IMR-90 (cell line): ENCODE data around the gene RNF123.
"Not testable (repeated sequence)": the region's sequence is repeated elsewhere in the genome, so short reads cannot be mapped to it uniquely, and the experiment has no call there.

Source experiments
- BHLHE40 ChIP-seq: fragments of 150-350 bp; IDR thresholded peaks from 2 replicates; pipeline ENCODE4 v1.6.1; 2016; ENCODE audit warnings: mild to moderate bottlenecking, low read depth, low read length
- CEBPB ChIP-seq: IDR thresholded peaks from 2 replicates; pipeline ENCODE4 v1.6.1; 2012; ENCODE audit warnings: low read depth, low read length, improper control_type of control experiment
- CHD1 ChIP-seq: IDR thresholded peaks from 2 replicates; pipeline ENCODE4 v1.6.1; 2012; ENCODE audit warnings: low read depth, low read length, improper control_type of control experiment
- FOS ChIP-seq: fragments of 150-350 bp; IDR thresholded peaks from 2 replicates; pipeline ENCODE4 v1.6.1; 2016; ENCODE audit warnings: low read depth, low read length
- MAZ ChIP-seq: IDR thresholded peaks from 2 replicates; pipeline ENCODE4 v1.6.1; 2012; ENCODE audit warnings: low read depth, mild to moderate bottlenecking, low read length, improper control_type of control experiment, moderate library complexity, borderline replicate concordance
- MXI1 ChIP-seq: IDR thresholded peaks from 2 replicates; pipeline ENCODE4 v1.6.1; 2012; ENCODE audit warnings: low read depth, mild to moderate bottlenecking, low read length, moderate library complexity, borderline replicate concordance
- POLR2A ChIP-seq: IDR thresholded peaks from 2 replicates; pipeline ENCODE4 v1.6.1; 2012; ENCODE audit warnings: mild to moderate bottlenecking, low read depth, low read length
- RAD21 ChIP-seq: IDR thresholded peaks from 2 replicates; pipeline ENCODE4 v1.6.1; 2012; ENCODE audit warnings: low read length, improper control_type of control experiment
- RCOR1 ChIP-seq: IDR thresholded peaks from 2 replicates; pipeline ENCODE4 v1.6.1; 2012; ENCODE audit warnings: mild to moderate bottlenecking, low read length, improper control_type of control experiment; ENCODE audit not compliant: insufficient replicate concordance
- RFX5 ChIP-seq: IDR thresholded peaks from 2 replicates; pipeline ENCODE4 v1.8.0; 2012; ENCODE audit warnings: low read depth, mild to moderate bottlenecking, low read length, moderate library complexity
- SMC3 ChIP-seq: fragments of 150-350 bp; IDR thresholded peaks from 2 replicates; pipeline ENCODE4 v1.6.1; 2016; ENCODE audit warnings: low read depth, mild to moderate bottlenecking, antibody characterized with exemption, low read length, moderate library complexity
- TF ChIP-seq, protein P1 (sequence below): conservative IDR thresholded peaks from 2 replicates; pipeline ENCODE4 v1.5.1; 2012; ENCODE audit warnings: mild to moderate bottlenecking, low read depth, low read length, improper control_type of control experiment

DNA sequence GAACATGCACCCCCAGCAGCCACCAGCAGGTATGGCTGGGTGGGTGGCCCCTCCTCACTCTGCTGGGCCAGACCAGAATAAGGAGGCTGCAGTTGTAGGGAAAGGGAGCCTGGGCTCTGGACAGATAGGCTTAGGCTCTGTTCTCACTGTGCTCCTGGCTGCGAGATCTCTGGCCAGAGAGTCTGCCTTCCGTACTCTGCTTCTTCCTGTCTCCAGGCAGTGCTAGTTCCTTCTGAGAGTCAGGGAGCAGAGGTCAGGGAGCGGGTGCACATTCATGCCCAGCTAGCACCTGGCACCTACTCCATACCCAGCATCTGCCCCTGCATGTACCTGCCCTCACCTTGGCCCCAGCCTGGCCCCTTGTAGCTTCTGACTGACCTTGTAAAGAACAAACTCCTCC lies 2.1 kb downstream of the RNF123 start:
- not testable (repeated sequence) for TF ChIP-seq POLR2A, CEBPB, BHLHE40, CHD1, RCOR1, RFX5, MXI1, FOS, SMC3, RAD21, MAZ
- TF ChIP-seq, protein P1, sequence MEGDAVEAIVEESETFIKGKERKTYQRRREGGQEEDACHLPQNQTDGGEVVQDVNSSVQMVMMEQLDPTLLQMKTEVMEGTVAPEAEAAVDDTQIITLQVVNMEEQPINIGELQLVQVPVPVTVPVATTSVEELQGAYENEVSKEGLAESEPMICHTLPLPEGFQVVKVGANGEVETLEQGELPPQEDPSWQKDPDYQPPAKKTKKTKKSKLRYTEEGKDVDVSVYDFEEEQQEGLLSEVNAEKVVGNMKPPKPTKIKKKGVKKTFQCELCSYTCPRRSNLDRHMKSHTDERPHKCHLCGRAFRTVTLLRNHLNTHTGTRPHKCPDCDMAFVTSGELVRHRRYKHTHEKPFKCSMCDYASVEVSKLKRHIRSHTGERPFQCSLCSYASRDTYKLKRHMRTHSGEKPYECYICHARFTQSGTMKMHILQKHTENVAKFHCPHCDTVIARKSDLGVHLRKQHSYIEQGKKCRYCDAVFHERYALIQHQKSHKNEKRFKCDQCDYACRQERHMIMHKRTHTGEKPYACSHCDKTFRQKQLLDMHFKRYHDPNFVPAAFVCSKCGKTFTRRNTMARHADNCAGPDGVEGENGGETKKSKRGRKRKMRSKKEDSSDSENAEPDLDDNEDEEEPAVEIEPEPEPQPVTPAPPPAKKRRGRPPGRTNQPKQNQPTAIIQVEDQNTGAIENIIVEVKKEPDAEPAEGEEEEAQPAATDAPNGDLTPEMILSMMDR: not testable (repeated sequence)
